ENCODE data around the gene UBFD1.
"Not testable (repeated sequence)": the region's sequence is repeated elsewhere in the genome, so short reads cannot be mapped to it uniquely, and the experiment has no call there.

The UBFD1 gene

DNA sequence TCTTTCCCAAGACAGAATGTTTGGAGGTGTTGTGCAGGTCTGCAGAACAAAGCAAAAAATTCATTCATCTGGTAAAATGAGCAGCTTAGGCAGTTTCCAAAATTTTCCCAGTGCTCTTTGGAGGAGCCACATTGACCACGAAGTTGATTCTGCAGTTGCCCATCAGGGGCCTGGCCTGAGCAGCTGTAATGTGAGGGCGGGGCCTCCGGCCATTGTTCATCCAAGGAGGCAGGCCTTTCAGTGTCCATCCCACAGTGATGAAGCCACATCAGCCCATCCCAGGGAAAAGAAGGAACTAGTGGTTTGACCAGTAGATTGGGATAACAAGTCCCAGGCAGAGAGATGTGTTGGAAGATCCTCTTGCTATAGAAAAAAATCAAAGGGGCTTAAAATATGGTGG is 10.1 kb downstream of the UBFD1 start:
- DNase-seq (ENCODE audit: low read depth in 2 of 2), result no peak

- no peak for DNase-seq (ENCODE audit: low read depth in 2 of 2)
Observed at GRCh38 chr16:23570992-23571632, 13.6 kb downstream of the UBFD1 start.

DNA sequence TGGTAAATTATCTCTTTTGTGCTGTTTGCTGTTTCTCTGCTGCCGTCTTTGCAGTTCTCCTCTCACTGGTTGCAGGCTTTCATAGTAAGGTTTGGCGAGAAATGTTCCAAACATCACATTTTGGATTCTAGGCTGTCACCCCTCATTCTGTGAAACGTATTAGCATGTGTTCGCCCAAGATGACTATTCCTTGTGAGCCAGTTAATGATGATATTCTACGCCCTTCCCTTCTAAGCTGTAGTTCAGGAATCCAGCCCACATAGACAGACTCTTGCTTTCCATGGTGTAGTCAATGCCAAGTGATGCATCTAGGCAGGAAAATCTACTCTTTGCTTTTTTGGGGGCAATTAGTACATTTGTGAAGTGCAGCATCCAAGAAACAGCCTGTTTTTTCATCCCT is 14.4 kb downstream of the UBFD1 start:
- no peak for DNase-seq (ENCODE audit: low read depth in 2 of 2)

DNA sequence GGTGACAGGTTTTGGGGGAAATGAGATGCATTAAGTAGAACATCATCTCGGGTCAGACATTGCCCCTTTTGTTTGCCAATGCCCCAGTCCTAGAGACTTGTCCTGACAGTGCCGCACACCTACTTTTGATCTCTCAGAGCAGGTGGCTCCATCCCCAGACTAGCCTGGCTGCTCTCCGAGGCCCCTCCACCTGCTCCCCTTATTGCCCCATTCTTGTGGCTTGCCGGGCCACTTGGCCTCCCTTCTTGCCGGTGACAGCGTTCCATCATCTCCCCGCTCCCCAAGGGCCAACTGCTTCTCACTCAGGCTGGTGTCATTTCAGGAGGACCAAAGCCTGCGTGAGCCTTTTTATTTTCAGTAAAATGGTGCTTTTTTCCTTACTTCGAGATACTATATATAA is 14.9 kb downstream of the UBFD1 start:
- DNase-seq (ENCODE audit: low read depth in 2 of 2), result no peak

GRCh38 chr16:23573817-23574216 is 16.3 kb downstream of the UBFD1 start:
- DNase-seq (ENCODE audit: low read depth in 2 of 2), result no peak

- no peak for DNase-seq (ENCODE audit: low read depth in 2 of 2)
Observed at GRCh38 chr16:23575834-23576233, 18.3 kb downstream of the UBFD1 start.

GRCh38 chr16:23577493-23577892 is 20.0 kb downstream of the UBFD1 start:
- DNase-seq (ENCODE audit: low read depth in 2 of 2), result no peak

DNA sequence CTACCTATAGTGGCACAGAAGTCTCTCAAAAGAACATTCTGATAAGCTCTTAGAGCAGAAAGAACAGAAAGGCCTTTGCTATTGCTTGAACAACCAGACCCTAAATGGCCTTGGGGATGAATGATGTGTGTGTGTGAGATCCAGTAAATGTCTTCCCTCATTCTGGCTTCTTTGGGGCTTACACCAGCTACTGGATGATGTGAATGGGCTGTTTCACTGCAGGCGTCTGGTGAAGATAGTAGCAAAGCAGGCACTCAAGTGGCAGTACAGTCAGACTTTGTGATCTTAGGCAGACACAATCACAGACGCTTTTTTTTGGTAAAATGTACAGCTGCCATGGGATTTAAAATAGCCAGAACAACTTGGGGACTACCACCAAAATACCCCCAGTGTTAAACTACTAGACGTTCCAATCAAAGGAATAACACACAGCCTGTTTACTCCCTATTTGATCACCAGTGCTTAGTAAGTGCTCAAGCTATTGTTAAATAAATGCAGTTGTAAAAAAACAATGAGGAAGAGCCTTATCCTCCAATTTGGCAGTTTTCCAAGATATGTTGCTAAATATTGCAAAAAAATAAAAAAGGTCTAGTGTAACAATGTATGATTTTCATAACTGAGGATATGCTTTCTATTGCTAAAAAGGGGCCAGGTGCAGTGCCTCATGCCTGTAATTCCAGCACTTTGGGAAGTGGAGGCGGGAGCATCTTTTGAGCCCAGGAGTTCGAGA is 20.7 kb downstream of the UBFD1 start:
- DNase-seq (ENCODE audit: low read depth in 2 of 2), result no peak

- DNase-seq (ENCODE audit: low read depth in 2 of 2), result no peak
Observed at GRCh38 chr16:23579371-23579770, 21.8 kb downstream of the UBFD1 start.

GRCh38 chr16:23580391-23580790 is 22.9 kb downstream of the UBFD1 start:
- DNase-seq (ENCODE audit: low read depth in 2 of 2), result no peak

- DNase-seq (ENCODE audit: low read depth in 2 of 2), result no peak
Observed at GRCh38 chr16:23581764-23582163, 24.2 kb downstream of the UBFD1 start.

DNA sequence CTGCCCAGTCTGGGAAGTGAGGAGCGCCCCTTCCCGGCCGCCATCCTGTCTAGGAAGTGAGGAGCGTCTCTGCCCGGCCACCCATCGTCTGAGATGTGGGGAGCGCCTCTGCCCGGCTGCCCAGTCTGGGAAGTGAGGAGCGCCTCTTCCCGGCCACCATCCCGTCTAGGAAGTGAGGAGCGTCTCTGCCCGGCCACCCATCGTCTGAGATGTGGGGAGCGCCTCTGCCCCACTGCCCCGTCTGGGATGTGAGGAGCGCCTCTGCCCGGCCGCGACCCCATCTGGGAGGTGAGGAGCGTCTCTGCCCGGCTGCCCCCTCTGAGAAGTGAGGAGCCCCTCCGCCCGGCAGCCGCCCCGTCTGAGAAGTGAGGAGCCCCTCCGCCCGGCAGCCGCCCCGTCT is 25.7 kb downstream of the UBFD1 start:
- DNase-seq (ENCODE audit: low read depth in 2 of 2), result not testable (repeated sequence)

DNA sequence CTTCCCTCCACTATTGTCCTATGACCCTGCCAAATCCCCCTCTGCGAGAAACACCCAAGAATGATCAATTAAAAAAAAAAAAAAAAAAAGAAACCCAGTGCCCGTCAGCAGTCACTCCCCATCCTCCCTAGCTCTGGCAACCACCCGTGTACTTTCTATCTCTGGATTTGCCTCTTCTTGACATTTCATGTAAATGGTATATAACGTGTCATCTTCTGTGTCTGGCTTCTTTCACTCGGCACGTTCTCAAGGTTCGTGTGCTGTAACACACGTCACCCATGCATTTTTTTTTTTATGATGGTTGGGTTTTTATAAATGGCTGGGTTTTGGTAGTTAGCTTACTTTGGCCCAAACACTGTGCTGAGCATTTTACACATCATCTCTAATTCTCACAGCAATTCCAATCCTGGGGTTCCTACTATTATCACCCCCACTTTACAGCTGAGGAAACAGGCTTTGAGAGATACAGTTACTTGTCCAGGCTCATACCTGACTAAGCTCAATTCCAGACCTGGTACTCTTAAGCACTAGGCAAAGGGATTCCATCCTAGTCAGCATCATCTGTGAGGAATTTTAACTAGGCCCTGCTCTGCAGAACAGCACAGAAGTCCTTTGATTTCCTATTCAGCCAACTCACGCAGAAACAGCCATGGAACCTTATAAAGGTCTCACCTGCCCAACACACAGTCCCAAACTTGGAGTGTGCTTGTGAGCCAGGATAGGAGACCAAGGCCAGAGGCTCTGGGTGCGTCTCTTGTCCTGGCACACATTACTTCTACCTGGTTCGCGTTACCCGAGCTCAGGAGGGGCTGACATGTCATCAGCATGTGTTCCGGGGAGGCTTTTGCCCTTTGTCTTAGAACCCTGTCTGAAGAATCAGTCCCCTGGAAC is 26.9 kb downstream of the UBFD1 start:
- DNase-seq (ENCODE audit: low read depth in 2 of 2), result no peak

DNA sequence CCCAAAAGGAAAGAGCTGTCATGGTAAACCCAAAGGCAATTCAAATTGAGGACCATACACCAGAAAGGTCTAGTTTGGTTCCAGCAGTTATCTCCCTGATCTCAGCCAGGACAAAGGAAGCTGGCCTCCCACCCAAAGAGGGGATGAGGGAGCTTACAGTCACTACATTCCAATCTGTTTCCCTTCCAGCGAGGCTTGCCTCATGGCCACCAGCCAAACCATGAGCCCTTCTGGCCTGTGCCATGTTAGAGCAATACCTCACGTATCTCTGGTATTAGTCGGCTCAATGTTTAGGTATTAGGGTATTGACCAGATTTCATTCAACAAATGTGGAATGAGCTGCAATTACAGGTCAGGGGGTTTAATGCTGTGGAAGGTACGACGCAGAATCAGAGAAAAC is 30.2 kb downstream of the UBFD1 start:
- peak; percentile 32 to 38 for DNase-seq (ENCODE audit: low read depth in 2 of 2)

DNA sequence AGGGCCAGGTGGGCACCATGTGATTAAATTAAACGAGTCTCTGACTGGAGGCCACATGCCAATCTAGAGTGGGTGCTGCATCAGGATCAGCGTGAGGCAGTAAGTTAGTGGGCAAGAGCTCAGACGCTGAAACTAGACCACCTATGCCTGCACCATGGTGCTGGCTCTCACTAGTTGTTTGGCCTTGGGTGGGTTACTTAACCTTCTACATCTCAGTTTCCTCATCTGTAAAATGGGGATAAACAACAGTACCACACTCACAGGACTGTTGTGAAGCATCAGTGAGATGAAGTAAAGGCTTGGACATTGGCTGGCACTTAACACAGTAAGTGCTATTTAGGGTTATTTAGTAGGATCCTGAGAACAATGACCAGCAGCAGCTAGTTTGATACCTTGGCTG is 32.7 kb downstream of the UBFD1 start:
- DNase-seq (ENCODE audit: low read depth in 2 of 2), result no peak

DNA sequence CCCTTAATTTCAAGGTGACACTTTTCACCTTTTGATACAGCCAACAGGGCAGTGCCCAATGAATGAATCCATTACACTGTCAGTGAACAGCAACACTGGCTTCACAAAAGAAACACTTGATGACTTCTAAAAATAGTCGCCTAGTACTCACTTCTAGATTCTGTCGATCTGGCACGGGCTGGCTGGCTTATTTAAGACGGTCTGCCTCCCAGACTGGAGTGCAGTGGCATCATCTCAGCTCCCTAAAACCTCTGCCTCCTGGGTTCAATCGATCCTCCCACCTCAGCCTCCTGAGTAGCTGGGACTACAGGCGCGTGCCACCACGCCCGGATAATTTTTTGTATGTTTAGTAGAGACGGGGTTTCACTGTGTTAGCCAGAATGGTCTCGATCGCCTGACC is 36.7 kb downstream of the UBFD1 start:
- no peak for DNase-seq (ENCODE audit: low read depth in 2 of 2)

GRCh38 chr16:23595246-23595950 is 37.9 kb downstream of the UBFD1 start:
- no peak for DNase-seq (ENCODE audit: low read depth in 2 of 2)

GRCh38 chr16:23595951-23596720 is 38.6 kb downstream of the UBFD1 start, which contains the start of gene NDUFAB1:
Gene NDUFAB1 (minus strand): TSS chr16:23596316. CDS start chr16:23596290, 26 bp downstream.
- DNase-seq (ENCODE audit: low read depth in 2 of 2), result peak; percentile 59 to 61

DNA sequence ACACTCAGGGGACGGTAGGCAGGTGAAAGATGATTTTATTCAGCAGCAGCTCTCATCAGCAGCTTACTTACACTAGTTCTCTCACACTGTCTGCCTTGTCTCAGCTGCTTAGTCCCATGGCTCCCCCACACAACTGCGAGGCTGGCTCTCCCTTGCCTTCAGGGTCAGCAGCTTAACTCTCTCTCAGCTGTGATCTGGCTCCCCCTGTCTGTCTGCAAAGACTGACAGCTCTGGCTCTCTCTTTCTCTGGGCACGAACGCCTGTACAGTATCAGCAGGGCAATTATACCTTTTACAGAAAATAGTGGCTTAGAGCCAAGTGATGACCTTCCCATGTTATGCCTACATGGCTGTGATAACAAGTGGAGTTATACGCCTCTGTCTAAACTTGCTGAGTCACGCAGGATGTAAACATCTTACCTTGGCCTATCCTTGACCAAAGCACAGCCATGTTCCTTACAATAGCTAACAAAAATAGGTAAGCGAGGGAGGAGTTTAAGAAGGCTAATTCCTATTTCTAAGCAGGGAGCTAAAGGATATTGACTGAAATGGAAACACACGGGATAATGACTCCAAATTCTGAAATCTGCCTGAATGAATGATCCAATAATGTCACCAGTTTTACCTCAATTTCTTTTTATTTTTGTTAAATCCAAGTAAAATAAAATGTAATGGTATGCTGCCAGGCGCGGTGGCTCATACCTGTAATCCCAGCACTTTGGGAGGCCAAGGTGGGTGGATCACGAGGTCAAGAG is 39.7 kb downstream of the UBFD1 start:
- DNase-seq (ENCODE audit: low read depth in 2 of 2), result no peak

GRCh38 chr16:23607726-23608125 is 50.2 kb downstream of the UBFD1 start:
- DNase-seq (ENCODE audit: low read depth in 2 of 2), result no peak

Data from fibroblast of skin of left quadriceps (primary cell).